Measurements from ENCODE around the gene MINK1. TPM values are rescaled to one million over a fixed set of nuclear protein-coding genes. Genes with fewer than 3 reads are reported as not detected.

MINK1 gene
- total RNA-seq, 1 donor from 2014 or later = 26.2 TPM

GRCh38 chr17:4795168-4795567 lies 38.0 kb upstream of the MINK1 start:
- Histone ChIP-seq H3K4me1 (peaks cover 5% of the 10 kb centered on the region), H3K27me3 (peaks cover 33% of the 10 kb centered on the region), H4K20me1 (ENCODE audit: low read depth) (peaks cover 11% of the 10 kb centered on the region), H3K79me2 (ENCODE audit: low read depth) (peaks cover 18% of the 10 kb centered on the region), H3K4me2 (no peak overlapping the region), H3K9me3 (ENCODE audit: low read depth) (no peaks in the 10 kb centered on the region), H3K4me3 (no peak overlapping the region), H2AFZ (replicated peaks) (peak overlapping the region; percentile 93), H3F3A (ENCODE audit: low read depth) (peaks cover 9% of the 10 kb centered on the region), H3K36me3 (no peaks in the 10 kb centered on the region), H3K27ac (no peak overlapping the region), H3K9ac (no peak overlapping the region)
- DNase-seq (ENCODE audit: low spot score) = no peak
- H3K4me3 Mint-ChIP-seq = peak overlapping the region; percentile 98
- TF ChIP-seq EZH2 (IDR thresholded peaks at IDR 0.05) (no peak), CTCF (IDR thresholded peaks at IDR 0.05) (no peak), EZH2phosphoT487 (IDR thresholded peaks at IDR 0.05) (no peak)
- H3K27me3 Mint-ChIP-seq (ENCODE audit: insufficient read depth, low read depth) = peaks cover 16% of the 10 kb centered on the region
- peaks cover 10% of the 10 kb centered on the region for H3K36me3 Mint-ChIP-seq
- H3K9me3 Mint-ChIP-seq = no peaks in the 10 kb centered on the region
- H3K27ac Mint-ChIP-seq = peak overlapping the region; percentile 92
- peaks cover 13% of the 10 kb centered on the region for H3K4me1 Mint-ChIP-seq

GRCh38 chr17:4796552-4796920 lies 36.6 kb upstream of the MINK1 start:
- DNase-seq (ENCODE audit: low spot score) = peak; percentile 70
- no peak for TF ChIP-seq EZH2phosphoT487 (IDR thresholded peaks at IDR 0.05)
- TF ChIP-seq CTCF (IDR thresholded peaks at IDR 0.05) = no peak
- no peak for TF ChIP-seq EZH2 (IDR thresholded peaks at IDR 0.05)

GRCh38 chr17:4800462-4801196 lies 32.5 kb upstream of the MINK1 start:
- Histone ChIP-seq H4K20me1 (ENCODE audit: low read depth) (peaks cover 11% of the 10 kb centered on the region), H3K79me2 (ENCODE audit: low read depth) (peaks cover 18% of the 10 kb centered on the region), H3K36me3 (no peaks in the 10 kb centered on the region), H3F3A (ENCODE audit: low read depth) (peaks cover 5% of the 10 kb centered on the region), H3K27me3 (no peaks in the 10 kb centered on the region), H3K4me3 (no peak overlapping the region), H3K4me2 (no peak overlapping the region), H3K9me3 (ENCODE audit: low read depth) (no peaks in the 10 kb centered on the region), H2AFZ (replicated peaks) (no peak overlapping the region), H3K9ac (no peak overlapping the region), H3K4me1 (peaks cover 5% of the 10 kb centered on the region), H3K27ac (no peak overlapping the region)
- Mint-ChIP-seq H3K4me3 (peak overlapping the region; percentile 70), H3K27me3 (ENCODE audit: insufficient read depth, low read depth) (peaks cover 5% of the 10 kb centered on the region), H3K4me1 (peaks cover 10% of the 10 kb centered on the region), H3K27ac (no peak overlapping the region), H3K36me3 (peaks cover 10% of the 10 kb centered on the region), H3K9me3 (no peaks in the 10 kb centered on the region)
- DNase-seq (ENCODE audit: low spot score) = no peak
- no peak for TF ChIP-seq EZH2phosphoT487 (IDR thresholded peaks at IDR 0.05)

More at GRCh38 chr17:4796552-4796920, 36.6 kb upstream of the MINK1 start:
- Histone ChIP-seq H3K4me1 (peaks cover 5% of the 10 kb centered on the region), H3K27me3 (peaks cover 19% of the 10 kb centered on the region), H3K9ac (peak overlapping the region; percentile 85), H3K27ac (no peak overlapping the region), H3F3A (ENCODE audit: low read depth) (peaks cover 5% of the 10 kb centered on the region), H2AFZ (replicated peaks) (peak overlapping the region; percentile 93), H3K79me2 (ENCODE audit: low read depth) (peaks cover 18% of the 10 kb centered on the region), H4K20me1 (ENCODE audit: low read depth) (peaks cover 11% of the 10 kb centered on the region), H3K4me2 (peak overlapping the region; percentile 79), H3K4me3 (peak overlapping the region; percentile 92), H3K36me3 (no peaks in the 10 kb centered on the region), H3K9me3 (ENCODE audit: low read depth) (no peaks in the 10 kb centered on the region)
- peak overlapping the region; percentile 92 for H3K27ac Mint-ChIP-seq
- H3K27me3 Mint-ChIP-seq (ENCODE audit: insufficient read depth, low read depth) = peaks cover 9% of the 10 kb centered on the region
- peak overlapping the region; percentile 98 for H3K4me3 Mint-ChIP-seq
- peaks cover 10% of the 10 kb centered on the region for H3K36me3 Mint-ChIP-seq
- peaks cover 10% of the 10 kb centered on the region for H3K4me1 Mint-ChIP-seq
- no peaks in the 10 kb centered on the region for H3K9me3 Mint-ChIP-seq

- Mint-ChIP-seq H3K4me1 (peaks cover 4% of the 10 kb centered on the region), H3K27me3 (ENCODE audit: insufficient read depth, low read depth) (peaks cover 2% of the 10 kb centered on the region), H3K9me3 (no peaks in the 10 kb centered on the region), H3K36me3 (peaks cover 8% of the 10 kb centered on the region), H3K27ac (no peak within 1 kb of the TSS), H3K4me3 (peak within 1 kb of the TSS; percentile 58)
- H3K4me1 ChIP-seq = peaks cover 5% of the 10 kb centered on the region
- DNase-seq (ENCODE audit: low spot score) = no peak
- H3K27me3 ChIP-seq = peaks cover 6% of the 10 kb centered on the region
- no peak within 1 kb of the TSS for H3K4me3 ChIP-seq
- peaks cover 5% of the 10 kb centered on the region for H4K20me1 ChIP-seq (ENCODE audit: low read depth)
- H3K9ac ChIP-seq = no peak within 1 kb of the TSS
- TF ChIP-seq EZH2phosphoT487 (IDR thresholded peaks at IDR 0.05) (no peak), EZH2 (IDR thresholded peaks at IDR 0.05) (no peak), CTCF (IDR thresholded peaks at IDR 0.05) (no peak)
- H3K9me3 ChIP-seq (ENCODE audit: low read depth) = no peaks in the 10 kb centered on the region
- no peak within 1 kb of the TSS for H3K27ac ChIP-seq
- H3K79me2 ChIP-seq (ENCODE audit: low read depth) = peaks cover 6% of the 10 kb centered on the region
- no peak within 1 kb of the TSS for H2AFZ ChIP-seq (replicated peaks)
- peaks cover 12% of the 10 kb centered on the region for H3F3A ChIP-seq (ENCODE audit: low read depth)
- no peaks in the 10 kb centered on the region for H3K36me3 ChIP-seq
- no peak within 1 kb of the TSS for H3K4me2 ChIP-seq
Measured at GRCh38 chr17:4802228-4802627, 30.9 kb upstream of the MINK1 start, which contains the start of gene C17orf114. Gene C17orf114 (minus strand): TSS chr17:4802328.
